HG03064 (cell line): ENCODE data around the gene IMPA2.

ENCODE experiments used
- ATAC-seq: cut with Tn5 transposase; IDR thresholded peaks from one replicate; pipeline ENCODE4 v1.9.1; 2021; ENCODE audit warnings: low read depth; ENCODE audit not compliant: unreplicated experiment

Gene IMPA2

DNA sequence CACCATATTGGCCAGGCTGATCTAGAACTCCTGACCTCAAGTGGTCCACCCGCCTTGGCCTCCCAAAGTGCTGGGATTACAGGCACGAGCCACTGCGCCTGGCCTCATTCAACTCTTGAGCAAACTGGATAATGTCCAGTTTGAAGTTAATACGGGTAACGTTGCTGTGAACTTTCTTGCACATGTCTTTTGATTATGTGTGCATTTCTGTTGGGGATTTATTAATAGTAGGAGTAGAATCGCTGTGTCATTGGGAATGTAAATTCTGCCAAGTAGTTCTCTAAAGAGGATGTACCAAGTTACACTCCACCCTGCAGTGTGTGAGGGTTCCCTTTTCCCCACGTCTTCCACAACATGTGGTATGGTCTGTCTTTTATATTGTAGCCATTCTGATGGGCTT is 6.2 kb downstream of the IMPA2 start:
- no peak for ATAC-seq

GRCh38 chr18:11989174-11989573 is 7.9 kb downstream of the IMPA2 start:
- no peak for ATAC-seq

- no peak for ATAC-seq
Observed at GRCh38 chr18:11989966-11990380, 8.7 kb downstream of the IMPA2 start.

- no peak for ATAC-seq
Observed at GRCh38 chr18:11990539-11990938, 9.2 kb downstream of the IMPA2 start.

DNA sequence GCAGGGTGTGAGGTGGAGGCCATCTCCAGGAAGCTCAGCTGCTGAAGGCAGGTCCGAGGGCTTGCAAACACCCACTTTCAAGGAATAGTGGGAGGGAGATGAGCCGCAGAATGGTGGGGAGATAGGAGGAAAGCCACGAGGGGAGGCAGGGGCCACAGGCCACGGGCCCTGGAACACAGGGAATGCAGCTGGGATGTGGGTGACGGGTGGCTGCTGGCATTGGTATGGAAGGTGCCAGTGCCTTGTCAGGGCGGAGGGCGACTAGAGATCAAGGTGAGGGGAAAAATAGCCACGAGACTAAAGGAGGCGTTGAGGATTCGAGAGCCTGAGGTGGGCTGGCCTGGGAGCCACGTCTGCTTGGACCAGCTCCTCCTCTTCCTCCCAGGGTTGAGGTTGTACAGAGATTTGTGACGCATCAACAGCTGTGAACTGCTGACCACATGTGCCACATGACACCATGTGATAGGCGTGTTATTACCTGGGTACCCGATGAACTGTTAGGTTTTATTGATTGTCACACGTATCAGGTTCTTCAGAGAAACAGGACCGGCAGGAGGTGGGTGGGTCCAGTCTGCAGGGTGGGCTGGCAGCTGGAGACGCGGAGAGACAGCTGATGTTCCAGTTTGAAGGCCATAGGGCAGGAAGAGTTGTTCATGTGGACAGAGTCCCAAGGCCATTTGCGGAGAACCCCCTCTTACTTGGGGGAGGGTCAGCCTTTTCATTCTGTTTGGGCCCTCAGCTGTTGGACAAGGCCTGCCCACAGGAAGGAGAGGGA is 9.9 kb downstream of the IMPA2 start:
- ATAC-seq: no peak

GRCh38 chr18:11992096-11992790 is 10.9 kb downstream of the IMPA2 start:
- no peak for ATAC-seq

- ATAC-seq: no peak
Observed at GRCh38 chr18:11993264-11993916, 12.1 kb downstream of the IMPA2 start.

DNA sequence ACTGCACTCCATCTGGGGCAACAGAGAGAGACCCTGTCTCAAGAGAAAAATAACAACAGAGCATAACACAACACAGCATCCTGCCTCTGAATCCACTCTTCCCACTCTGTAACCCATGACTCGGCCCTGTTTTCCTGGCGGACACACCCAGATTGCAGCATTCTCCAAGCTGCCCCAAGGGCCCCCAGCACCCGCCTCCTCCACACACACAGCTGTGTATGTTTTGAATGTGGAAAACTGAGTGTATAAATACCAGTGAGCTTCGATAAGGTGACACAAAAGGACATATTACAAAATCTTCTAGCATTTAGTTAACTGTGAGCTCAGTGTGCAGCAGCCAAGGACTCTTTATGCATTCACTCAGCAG is 13.0 kb downstream of the IMPA2 start:
- no peak for ATAC-seq

DNA sequence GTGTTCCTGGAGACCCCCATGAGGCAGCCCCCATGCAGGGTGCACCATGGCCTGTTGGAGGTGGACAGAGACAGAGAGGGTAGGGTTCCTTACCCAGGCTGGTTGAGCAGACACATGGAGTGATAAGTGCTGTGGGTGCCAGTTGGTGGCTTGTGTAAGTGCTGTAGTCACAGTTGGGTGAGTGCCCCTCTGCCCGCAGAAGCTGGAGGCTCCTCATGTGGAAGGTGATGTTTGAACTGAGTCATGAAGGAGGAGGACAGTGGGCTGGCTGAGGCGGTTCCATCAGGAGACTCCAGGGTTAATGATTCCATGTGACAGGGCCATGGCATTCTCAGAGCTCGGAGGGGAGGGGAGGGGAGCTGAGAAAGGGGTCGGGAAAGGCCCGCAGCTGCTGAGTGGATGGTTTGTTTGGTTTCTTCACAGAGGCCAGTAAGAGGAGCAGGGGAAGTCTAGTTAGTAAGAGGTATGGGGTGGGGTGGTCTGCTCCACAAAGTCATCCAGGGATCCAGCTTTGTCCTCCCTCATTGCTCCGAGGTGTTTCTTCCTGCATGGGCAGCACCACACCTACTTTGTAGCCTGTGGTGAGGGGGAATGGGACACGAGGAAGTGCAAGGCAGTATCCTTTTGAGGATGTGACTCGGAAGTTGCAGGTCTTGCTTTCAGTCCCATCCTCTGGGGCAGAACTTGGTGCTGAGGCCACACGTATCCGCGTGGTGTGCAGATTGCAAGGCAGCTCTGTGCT is 13.6 kb downstream of the IMPA2 start:
- no peak for ATAC-seq

GRCh38 chr18:11995445-11996189 is 14.3 kb downstream of the IMPA2 start:
- ATAC-seq: peak; percentile 81

- no peak for ATAC-seq
Observed at GRCh38 chr18:11996190-11996754, 15.0 kb downstream of the IMPA2 start.

DNA sequence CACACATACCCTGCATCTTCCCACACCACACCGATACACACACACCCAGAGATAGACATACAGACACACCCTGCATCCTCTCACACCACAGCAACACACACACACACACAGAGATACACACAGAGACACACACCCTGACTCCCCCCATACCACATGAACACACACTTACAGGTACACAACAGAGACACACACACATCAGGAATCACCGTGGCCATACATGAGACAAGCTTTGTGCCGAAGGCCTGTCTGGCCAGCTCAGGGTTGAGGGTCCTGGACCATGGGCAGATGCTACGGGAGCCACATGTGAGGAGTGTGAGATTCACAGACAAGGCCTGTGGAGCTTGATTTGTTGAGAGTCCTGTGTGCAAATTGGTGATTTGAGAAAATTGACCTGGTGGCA is 15.6 kb downstream of the IMPA2 start:
- no peak for ATAC-seq

GRCh38 chr18:11997466-11997865 is 16.2 kb downstream of the IMPA2 start:
- ATAC-seq: no peak

DNA sequence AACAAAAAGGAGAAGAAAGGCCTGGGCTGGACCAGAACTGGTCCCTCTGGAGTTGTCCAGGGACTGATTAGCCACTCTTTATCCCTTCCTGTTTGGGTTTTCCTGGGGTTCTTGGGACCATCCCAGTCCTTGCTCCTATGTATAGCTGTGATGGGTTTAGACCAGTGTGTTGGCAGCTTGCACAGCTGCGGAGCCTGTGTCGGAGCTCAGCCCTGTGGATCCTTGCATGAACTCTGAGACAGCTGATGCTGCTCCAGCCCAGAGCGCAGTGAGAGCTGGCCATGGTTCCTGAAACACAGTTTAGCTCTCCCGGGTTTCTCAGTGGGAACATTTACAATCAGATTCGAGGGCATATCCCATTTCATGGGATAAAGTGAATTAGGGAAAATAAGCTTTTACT is 16.9 kb downstream of the IMPA2 start:
- ATAC-seq: no peak

DNA sequence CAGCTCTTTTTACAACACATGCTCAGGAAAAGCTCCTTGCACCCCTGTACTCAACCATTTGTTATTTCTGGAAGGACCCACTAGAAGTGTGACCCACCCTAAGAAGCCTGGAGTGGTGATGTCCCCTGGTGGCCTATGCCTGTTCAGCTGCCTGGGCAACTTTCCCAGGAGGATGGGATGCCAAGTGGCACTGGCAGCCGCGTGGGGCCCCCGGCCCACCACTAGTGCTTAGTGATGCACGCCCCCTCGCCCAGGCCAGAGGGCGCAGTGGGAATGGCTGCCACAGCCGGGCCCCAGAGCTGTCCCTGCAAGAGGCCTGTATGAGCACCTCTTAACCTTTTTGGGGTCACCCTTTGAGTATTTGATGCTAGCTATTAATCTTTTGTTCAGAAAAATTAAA is 18.1 kb downstream of the IMPA2 start:
- ATAC-seq: no peak

DNA sequence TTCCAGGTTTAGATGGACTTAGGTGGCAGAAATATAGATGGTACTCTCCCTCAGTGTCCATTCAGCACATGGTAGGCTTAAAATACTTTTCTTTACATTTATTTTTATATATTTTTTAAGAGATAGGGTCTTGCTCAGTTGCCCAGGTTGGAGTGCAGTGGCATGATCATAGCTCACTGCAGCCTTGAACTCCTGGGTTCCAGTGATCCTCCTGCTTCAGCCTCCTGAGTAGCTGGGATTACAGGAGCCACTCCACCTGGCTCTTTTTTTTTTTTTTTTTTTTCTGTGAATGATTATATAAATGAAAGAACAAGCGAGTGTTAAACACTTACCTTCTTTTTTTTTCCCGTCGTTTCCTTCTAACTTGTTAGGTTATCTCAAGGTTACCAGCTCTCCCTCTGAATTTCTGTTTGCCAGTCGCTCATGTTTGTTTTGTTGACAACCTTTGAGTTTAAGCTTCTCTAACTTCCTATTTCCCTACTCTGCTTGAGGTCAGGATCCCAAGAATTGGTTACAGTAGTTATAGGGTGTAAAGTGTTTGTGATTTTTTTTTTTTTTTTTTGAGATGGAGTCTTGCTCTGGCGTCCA is 18.9 kb downstream of the IMPA2 start:
- no peak for ATAC-seq

DNA sequence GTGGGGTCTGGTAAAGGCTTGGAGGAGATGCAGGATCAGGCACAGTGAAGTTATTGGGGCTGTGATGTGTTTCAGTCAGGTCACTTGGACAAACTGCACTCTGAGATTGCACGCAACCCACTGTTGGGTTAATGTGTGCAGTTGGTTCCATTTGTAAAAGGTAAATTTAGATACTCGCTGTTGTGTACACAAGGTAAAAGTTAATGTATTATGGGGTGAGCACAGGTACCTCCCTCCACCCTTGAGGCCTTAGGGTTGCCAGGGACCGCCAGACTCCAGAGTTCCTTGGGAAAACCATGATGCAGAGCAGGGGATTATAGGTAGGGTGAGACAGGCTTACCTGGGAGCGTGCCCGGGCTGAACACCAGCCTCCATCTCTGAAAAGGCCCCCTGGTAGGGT is 20.1 kb downstream of the IMPA2 start:
- no peak for ATAC-seq

DNA sequence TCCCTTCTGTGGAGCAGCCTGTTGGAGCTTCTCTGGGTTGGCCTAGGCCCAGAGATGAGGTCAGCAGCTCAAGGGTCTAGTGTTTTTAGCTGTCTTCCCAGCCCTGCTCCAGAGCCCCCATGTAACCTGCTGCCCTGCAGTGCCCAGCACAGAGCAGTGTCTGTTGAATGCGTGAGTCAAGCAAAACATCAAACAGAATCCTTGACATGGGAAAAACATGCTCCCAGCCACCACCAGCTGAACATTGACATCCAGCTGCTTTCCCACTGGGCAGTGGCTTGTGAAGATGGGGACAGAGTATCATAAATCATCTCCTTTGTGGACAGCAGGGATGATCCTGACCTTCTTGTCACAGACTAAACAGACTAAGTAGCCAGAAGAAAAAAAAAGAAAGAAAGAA is 22.6 kb downstream of the IMPA2 start:
- ATAC-seq: no peak

DNA sequence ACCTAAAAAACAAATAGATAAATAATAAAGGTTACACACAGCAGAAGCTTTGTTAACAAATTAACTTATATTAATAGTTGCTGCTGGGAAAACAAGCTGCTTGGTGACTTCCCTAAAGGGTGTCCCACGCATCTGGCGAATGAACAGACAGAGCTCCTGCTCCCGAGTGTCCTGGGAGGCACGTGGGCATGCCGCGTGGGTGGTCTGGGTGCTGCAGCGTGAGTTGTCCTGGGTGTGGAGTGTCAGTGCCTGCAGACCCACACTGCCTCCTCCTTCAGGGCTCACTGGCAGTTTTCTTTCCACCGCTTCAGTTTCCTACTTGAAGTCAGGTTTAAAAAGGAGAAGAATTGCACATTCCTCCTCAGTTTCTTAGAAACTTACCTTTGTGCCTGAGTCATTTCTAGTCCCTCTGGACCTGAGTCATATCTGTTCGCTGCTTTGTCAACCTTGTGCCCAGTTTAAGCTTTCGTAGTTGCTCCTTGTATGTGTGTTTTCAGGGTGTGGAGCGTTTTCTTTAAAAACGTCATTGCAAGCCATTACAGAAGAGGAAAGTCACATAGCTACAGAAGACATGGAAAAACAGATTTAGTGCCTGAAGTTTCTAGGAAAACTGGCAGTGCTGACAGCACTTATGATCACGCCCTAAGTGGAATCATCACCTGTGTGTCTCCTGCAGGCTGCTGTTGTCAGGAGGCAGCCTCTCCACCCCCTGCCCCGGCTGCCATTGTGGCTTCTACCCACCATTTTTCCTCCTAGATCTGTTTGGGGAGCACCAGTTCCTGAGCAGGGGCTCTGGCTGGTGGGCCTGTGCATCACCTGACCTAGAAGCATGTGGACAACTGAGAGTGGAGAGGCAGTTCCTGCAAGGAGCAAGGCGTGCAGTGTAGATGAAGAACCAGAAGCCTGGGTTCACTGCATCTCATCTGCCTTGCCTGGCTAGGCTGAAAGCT is 24.5 kb downstream of the IMPA2 start:
- no peak for ATAC-seq
